Omental fat pad (tissue), 4 donors: ENCODE results near the gene KCNF1. TPM values are rescaled to one million over a fixed set of nuclear protein-coding genes. Genes with fewer than 3 reads are reported as not detected.

Experiments used
- ATAC-seq: fragments of 150-250 bp; one replicate; pipeline ENCODE4 v1.9.1; 2016; ENCODE audit warnings: mild to moderate bottlenecking, moderate library complexity; ENCODE audit not compliant: low FRiP score
- DNase-seq: peaks from one replicate; pipeline ENCODE4 v3.0.0-alpha.2; 2019; ENCODE audit warnings: low spot score
- total RNA-seq, 4 donors: library from RNA; depleted of rRNA; stranded (reverse); fragments of >200 nt; gene quantifications; one replicate each; pipeline ENCODE4 v1.1.0, GENCODE V29; 2016
- TF ChIP-seq, protein P1 (sequence below), 3 donors: fragments of 450-650 bp; IDR thresholded peaks; one replicate each; pipeline ENCODE4 v1.5.1; 2016 to 2017; ENCODE audit warnings: antibody characterized with exemption in 3 of 3, mild to moderate bottlenecking in 3 of 3, moderate library complexity in 2 of 3

KCNF1 gene
- total RNA-seq, 4 donors from 2014 or later = 0.79 TPM; not detected in 3

DNA sequence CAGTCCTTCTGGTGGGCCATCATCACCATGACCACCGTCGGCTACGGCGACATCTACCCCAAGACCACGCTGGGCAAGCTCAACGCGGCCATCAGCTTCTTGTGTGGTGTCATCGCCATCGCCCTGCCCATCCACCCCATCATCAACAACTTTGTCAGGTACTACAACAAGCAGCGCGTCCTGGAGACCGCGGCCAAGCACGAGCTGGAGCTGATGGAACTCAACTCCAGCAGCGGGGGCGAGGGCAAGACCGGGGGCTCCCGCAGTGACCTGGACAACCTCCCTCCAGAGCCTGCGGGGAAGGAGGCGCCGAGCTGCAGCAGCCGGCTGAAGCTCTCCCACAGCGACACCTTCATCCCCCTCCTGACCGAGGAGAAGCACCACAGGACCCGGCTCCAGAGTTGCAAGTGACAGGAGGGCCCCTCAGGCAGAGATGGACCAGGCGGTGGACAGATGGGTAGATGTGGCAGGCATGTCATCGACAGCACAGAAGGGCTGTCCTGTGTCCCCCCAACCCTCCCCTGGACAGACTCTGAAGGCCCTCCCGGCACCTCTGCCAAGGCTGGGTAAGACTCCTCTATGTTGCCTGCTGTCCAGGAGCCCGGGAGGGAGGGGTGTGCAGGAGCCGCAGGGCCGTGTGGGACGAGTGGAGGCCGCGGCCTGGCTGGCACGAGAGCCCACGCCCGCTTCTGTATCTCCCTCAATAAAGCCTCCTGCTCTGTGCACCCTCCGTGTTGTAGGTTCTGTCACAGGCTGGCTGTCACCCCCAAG, 2.0 kb downstream of the KCNF1 start:
- no peak for ATAC-seq
- no peak for DNase-seq
- TF ChIP-seq, protein P1, sequence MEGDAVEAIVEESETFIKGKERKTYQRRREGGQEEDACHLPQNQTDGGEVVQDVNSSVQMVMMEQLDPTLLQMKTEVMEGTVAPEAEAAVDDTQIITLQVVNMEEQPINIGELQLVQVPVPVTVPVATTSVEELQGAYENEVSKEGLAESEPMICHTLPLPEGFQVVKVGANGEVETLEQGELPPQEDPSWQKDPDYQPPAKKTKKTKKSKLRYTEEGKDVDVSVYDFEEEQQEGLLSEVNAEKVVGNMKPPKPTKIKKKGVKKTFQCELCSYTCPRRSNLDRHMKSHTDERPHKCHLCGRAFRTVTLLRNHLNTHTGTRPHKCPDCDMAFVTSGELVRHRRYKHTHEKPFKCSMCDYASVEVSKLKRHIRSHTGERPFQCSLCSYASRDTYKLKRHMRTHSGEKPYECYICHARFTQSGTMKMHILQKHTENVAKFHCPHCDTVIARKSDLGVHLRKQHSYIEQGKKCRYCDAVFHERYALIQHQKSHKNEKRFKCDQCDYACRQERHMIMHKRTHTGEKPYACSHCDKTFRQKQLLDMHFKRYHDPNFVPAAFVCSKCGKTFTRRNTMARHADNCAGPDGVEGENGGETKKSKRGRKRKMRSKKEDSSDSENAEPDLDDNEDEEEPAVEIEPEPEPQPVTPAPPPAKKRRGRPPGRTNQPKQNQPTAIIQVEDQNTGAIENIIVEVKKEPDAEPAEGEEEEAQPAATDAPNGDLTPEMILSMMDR (IDR thresholded peaks at IDR 0.05) = no peak

DNA sequence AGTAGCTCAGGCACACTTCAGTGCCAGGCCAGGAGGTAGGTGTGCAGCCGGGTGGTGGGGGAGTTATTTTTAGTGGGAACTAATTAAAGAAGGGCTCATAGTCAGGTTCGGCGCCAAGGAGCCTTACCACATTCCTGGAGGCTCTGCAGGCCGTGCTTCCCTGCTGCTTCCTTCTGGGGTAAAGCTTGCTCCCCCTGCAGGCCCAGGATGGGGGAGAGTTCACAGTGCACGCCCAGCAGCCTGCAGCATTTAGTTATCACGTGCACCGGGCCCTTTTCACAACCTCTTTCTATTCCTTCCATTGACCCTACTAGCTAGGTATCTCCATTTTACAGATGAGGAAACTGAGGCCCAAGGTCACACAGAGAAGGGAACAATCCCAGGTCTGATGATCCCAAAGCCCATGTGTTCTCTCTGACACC, 2.5 kb downstream of the KCNF1 start:
- DNase-seq (no peak), ATAC-seq (no peak)
- TF ChIP-seq, protein P1 (IDR thresholded peaks at IDR 0.05) = no peak

DNA sequence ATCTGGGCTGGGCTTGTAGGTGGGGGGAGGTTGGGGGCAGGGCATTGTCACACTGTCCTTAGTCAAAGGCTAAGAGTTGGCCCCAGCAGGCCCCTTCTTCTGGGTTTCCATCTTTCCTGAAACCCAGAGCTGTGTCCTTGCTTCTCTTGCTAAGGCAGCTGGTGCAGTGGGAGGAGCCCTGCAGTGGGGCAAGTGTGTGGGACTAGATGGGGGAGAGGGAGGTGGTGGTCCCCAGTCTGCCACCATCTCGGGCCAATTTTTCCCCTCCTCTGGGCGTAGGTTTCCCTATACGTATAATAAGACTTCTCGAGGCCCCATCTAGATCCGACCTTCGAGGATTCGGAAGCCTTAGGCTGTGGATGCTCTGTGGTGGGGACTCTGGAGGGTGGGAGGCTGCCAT, 3.5 kb downstream of the KCNF1 start:
- DNase-seq (no peak), ATAC-seq (no peak)
- TF ChIP-seq, protein P1 (IDR thresholded peaks at IDR 0.05) = no peak

DNA sequence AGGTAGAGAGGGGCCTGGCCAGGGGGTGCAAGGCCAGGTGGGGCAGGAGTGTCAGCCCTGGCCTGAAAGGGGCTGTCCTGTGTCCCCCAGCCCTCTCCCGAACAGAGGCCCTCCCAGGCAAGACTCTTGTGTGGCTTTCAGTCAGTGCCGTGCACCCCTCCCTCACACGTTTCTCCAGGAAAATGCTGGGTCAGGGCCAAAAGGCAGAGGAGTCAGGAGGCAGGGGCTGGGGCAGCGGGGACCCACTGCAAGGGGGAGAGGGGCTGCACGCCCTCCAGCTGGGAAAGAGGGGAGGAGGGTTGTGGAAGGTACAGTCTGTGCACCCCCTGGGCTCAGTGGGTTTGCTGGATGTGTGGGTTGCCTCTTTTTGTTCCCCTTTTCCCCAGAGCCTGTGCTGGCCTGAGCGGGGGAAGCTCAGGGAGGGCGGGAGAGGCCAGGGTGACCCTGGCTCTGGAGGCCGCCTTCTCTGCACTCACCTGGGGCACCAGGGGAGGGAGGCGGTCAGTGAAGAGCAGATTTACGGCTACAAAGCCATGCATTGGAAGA, 4.1 kb downstream of the KCNF1 start:
- no peak for ATAC-seq
- no peak for DNase-seq
- TF ChIP-seq, protein P1 (IDR thresholded peaks at IDR 0.05) = no peak

DNA sequence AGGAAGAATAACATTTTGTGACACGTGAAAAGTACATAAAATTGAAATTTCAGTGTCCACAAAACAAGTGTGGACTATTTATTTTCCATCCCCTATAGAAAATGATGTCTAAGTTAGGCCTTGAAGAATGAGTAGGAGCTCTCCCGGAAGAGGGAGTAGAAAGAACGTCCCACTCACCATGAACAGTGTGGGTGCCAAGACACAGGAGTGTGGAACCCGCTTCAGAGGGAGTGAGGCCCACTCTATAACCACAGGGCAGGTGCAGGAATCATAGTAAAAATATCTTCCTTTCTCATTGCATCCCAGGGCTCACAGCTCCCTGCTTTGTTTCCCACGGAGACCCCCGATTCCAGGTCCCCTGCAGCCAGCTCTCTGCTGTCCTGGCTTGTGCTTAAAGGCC, 5.2 kb downstream of the KCNF1 start:
- ATAC-seq = no peak
- TF ChIP-seq, protein P1 (IDR thresholded peaks at IDR 0.05) = no peak
- DNase-seq = no peak

DNA sequence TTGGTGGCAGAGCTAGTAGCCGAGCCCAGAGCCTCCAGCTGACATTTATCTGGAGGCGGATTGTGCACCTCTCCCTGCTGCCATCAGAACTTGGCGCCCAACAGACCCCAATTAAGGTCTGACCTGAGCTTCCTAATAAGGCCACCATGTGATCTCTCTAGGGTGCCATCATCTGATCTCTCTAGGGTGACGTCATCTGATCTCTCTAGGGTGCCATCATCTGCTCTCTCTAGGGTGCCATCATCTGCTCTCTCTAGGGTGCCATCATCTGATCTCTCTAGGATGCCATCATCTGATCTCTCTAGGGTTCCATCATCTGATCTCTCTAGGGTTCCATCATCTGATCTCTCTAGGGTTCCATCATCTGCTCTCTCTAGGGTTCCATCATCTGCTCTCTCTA, 6.2 kb downstream of the KCNF1 start:
- no peak for ATAC-seq
- TF ChIP-seq, protein P1 (IDR thresholded peaks at IDR 0.05) = no peak
- no peak for DNase-seq
